ENCODE results near the gene TMEM273.

- TF ChIP-seq CTCF (IDR thresholded peaks at IDR 0.05; ENCODE audit: low read depth, low read length) = no peak
- TF ChIP-seq EZH2phosphoT487 (IDR thresholded peaks at IDR 0.05; ENCODE audit: low read depth) = no peak
These were observed 29.8 kb downstream of the TMEM273 start for GRCh38 chr10:49158404-49158803.
